ENCODE results near the gene DEFB129.
"Not testable (repeated sequence)": the region's sequence is repeated elsewhere in the genome, so short reads cannot be mapped to it uniquely, and the experiment has no call there.

The DEFB129 gene

DNA sequence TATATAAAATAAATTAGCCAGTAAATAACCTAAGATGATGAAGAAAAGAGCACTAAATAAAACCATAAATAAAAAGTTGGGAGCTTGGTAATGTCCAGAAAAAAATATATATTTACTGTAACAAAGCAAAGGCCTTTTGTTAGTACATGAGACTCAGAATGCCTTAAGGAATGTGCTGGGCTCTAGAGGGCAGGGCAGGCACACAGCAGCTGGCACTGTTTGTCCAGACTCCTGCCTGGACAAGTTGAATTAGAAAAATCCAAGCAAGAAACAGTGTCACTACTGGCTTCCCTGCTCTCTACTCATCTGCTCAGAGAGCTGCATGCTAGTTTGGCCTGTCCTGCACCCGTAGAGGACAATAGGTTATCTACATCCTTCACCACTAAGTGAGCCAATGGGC is 8.8 kb downstream of the DEFB129 start:
- DNase-seq (ENCODE audit: low read depth, low spot score), result no peak
- no peaks in the 10 kb centered on the region for H3K36me3 ChIP-seq (ENCODE audit: insufficient read depth, low read length)

DNA sequence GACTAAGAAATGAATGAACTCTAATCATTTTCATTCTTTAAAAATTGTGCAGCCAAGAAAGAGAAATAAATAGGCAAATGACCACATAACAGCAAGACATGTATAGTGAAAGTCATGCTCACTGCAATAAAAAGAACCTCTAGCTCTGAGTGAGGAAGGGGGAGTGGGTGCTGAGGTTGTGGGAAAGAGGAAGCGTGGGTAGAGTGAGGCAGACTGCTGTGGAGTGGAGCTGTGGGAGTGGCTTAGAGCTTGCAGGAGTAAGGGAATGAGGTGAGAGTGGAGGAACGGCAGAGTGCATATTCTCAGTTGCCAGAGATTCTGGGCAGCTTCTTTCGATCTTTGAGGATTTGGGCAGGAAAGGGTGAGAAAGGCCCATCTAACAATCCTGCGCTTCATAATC is 10.4 kb downstream of the DEFB129 start:
- no peak for DNase-seq (ENCODE audit: low read depth, low spot score)
- H3K9ac ChIP-seq (ENCODE audit: insufficient read length), result no peak overlapping the region
- no peaks in the 10 kb centered on the region for H3K36me3 ChIP-seq (ENCODE audit: insufficient read depth, low read length)
- H3K27ac ChIP-seq, result no peak overlapping the region
- no peak for TF ChIP-seq FOXP2 (optimal IDR thresholded peaks at IDR 0.05; ENCODE audit: control extremely low read depth, extremely low read length, insufficient read depth)
- TF ChIP-seq POLR2AphosphoS5 (IDR thresholded peaks at IDR 0.05; ENCODE audit: borderline replicate concordance, low read depth, low read length), result no peak
- TF ChIP-seq EZH2 (IDR thresholded peaks at IDR 0.05), result no peak
- H3K4me3 ChIP-seq, result no peak overlapping the region
- no peaks in the 10 kb centered on the region for H3K9me3 ChIP-seq (ENCODE audit: low read depth, low read length)

More for the DNA sequence above, 8.8 kb downstream of the DEFB129 start:
- H3K9me3 ChIP-seq (ENCODE audit: low read depth, low read length), result no peaks in the 10 kb centered on the region
- no peak overlapping the region for H3K27ac ChIP-seq
- H3K9ac ChIP-seq (ENCODE audit: insufficient read length), result no peak overlapping the region
- no peak for TF ChIP-seq POLR2AphosphoS5 (IDR thresholded peaks at IDR 0.05; ENCODE audit: borderline replicate concordance, low read depth, low read length)
- TF ChIP-seq EZH2 (IDR thresholded peaks at IDR 0.05), result no peak
- TF ChIP-seq FOXP2 (optimal IDR thresholded peaks at IDR 0.05; ENCODE audit: control extremely low read depth, extremely low read length, insufficient read depth), result no peak
- no peak overlapping the region for H3K4me3 ChIP-seq

DNA sequence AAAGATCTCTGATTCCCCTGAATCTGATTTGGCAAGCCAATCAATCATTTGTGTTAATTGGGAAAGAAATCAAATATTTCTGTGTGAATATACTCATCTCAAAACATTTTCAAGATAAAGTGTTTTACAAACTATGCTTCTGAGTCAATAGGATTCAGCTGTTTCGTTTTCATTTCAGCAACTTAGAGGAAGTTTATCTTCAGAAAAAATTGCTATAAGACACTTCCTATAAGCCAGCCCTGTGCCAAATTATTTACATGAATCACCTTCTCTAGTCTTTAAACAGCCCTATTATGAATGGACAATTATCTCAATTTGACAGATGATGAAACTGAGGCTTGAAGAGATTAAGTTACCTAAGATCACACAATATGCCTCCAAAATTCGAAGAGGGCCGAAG is 10.9 kb downstream of the DEFB129 start:
- no peak overlapping the region for H3K27ac ChIP-seq
- H3K9ac ChIP-seq (ENCODE audit: insufficient read length), result no peak overlapping the region
- no peak overlapping the region for H3K4me3 ChIP-seq
- H3K9me3 ChIP-seq (ENCODE audit: low read depth, low read length), result no peaks in the 10 kb centered on the region
- no peak for DNase-seq (ENCODE audit: low read depth, low spot score)
- TF ChIP-seq POLR2AphosphoS5 (IDR thresholded peaks at IDR 0.05; ENCODE audit: borderline replicate concordance, low read depth, low read length), result no peak
- TF ChIP-seq FOXP2 (optimal IDR thresholded peaks at IDR 0.05; ENCODE audit: control extremely low read depth, extremely low read length, insufficient read depth), result no peak
- no peak for TF ChIP-seq EZH2 (IDR thresholded peaks at IDR 0.05)
- H3K36me3 ChIP-seq (ENCODE audit: insufficient read depth, low read length), result no peaks in the 10 kb centered on the region

DNA sequence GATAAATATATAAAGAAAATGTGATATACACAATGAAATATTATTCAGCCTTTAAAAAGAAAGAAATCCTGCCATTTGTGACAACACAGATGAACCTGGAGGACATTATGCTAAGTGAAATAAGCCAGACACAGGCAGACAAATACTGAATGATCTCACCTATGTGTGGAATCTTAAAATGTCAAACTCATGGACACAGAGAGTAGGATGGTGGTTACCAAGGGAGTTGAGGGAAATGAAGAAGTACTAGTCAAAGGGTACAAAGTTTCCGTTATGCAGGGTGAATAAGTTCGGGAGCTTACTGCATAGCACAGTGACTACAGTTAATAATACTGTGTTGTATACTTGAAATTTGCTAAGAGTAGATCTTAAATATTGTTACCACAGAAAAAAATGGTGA is 15.8 kb downstream of the DEFB129 start:
- TF ChIP-seq POLR2AphosphoS5 (IDR thresholded peaks at IDR 0.05; ENCODE audit: borderline replicate concordance, low read depth, low read length) (no peak), EZH2 (IDR thresholded peaks at IDR 0.05) (no peak), FOXP2 (optimal IDR thresholded peaks at IDR 0.05; ENCODE audit: control extremely low read depth, extremely low read length, insufficient read depth) (no peak)
- H3K9me3 ChIP-seq (ENCODE audit: low read depth, low read length), result no peaks in the 10 kb centered on the region; the same call in 1 of the 2 replicates
- no peaks in the 10 kb centered on the region for H3K36me3 ChIP-seq (ENCODE audit: insufficient read depth, low read length)
- H3K9ac ChIP-seq (ENCODE audit: insufficient read length), result no peak overlapping the region
- no peak overlapping the region for H3K27ac ChIP-seq
- no peak for DNase-seq (ENCODE audit: low read depth, low spot score)
- no peak overlapping the region for H3K4me3 ChIP-seq

DNA sequence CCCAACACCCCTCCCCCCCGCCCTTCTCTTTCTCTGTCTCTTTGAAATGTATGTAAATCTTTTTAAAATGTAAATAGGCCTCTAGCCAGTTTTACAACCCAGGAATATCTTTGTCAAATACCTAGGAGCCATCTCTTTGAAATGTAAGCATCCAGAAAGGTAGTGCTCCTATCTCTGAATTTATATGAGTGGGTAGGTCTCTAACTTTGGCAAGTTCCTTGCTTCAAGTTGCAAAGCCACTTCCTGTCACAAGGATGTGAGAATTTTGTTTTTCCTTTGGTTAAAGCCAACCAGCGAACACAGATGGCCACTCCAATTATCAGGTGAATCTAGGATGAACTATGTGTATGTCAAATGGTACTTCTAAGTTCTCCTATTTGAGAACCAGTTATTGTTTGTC is 24.3 kb downstream of the DEFB129 start:
- Histone ChIP-seq H3K4me3 (no peak overlapping the region), H3K27ac (no peak overlapping the region; the same call in 1 of the 2 replicates)
- no peak for TF ChIP-seq FOXP2 (optimal IDR thresholded peaks at IDR 0.05; ENCODE audit: control extremely low read depth, extremely low read length, insufficient read depth)
- TF ChIP-seq POLR2AphosphoS5 (IDR thresholded peaks at IDR 0.05; ENCODE audit: borderline replicate concordance, low read depth, low read length), result no peak
- TF ChIP-seq EZH2 (IDR thresholded peaks at IDR 0.05), result no peak

DNA sequence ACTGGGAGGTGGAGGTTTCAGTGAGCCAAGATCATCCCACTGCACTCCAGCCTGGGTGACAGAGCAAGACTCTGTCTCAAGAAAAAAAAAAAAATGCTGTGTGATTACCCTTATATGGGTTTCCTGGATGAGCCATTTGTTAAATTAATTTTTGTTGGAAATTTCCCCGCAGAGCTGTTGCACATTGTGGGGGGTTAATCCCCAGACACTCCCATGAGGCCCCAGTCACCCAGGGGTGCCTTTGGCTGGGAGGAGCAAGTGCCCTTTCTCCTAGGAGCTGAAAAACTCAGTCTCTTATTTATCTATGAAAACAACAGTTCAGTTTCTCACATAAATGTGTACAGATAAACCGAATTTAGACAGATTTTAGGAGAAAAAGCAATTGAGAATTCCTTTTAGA is 25.7 kb downstream of the DEFB129 start:
- no peak overlapping the region for H3K9ac ChIP-seq (ENCODE audit: insufficient read length)
- no peak for DNase-seq (ENCODE audit: low read depth, low spot score)
- H3K27ac ChIP-seq, result no peak overlapping the region; the same call in 1 of the 2 replicates
- H3K4me3 ChIP-seq, result no peak overlapping the region
- no peaks in the 10 kb centered on the region for H3K9me3 ChIP-seq (ENCODE audit: low read depth, low read length)
- H3K36me3 ChIP-seq (ENCODE audit: insufficient read depth, low read length), result no peaks in the 10 kb centered on the region
- TF ChIP-seq FOXP2 (optimal IDR thresholded peaks at IDR 0.05; ENCODE audit: control extremely low read depth, extremely low read length, insufficient read depth), result no peak
- no peak for TF ChIP-seq POLR2AphosphoS5 (IDR thresholded peaks at IDR 0.05; ENCODE audit: borderline replicate concordance, low read depth, low read length)
- no peak for TF ChIP-seq EZH2 (IDR thresholded peaks at IDR 0.05)

More for the DNA sequence above, 24.3 kb downstream of the DEFB129 start:
- no peaks in the 10 kb centered on the region; the same call in 1 of the 2 replicates for H3K9me3 ChIP-seq (ENCODE audit: low read depth, low read length)
- no peak for DNase-seq (ENCODE audit: low read depth, low spot score)
- H3K9ac ChIP-seq (ENCODE audit: insufficient read length), result no peak overlapping the region
- no peaks in the 10 kb centered on the region for H3K36me3 ChIP-seq (ENCODE audit: insufficient read depth, low read length)

DNA sequence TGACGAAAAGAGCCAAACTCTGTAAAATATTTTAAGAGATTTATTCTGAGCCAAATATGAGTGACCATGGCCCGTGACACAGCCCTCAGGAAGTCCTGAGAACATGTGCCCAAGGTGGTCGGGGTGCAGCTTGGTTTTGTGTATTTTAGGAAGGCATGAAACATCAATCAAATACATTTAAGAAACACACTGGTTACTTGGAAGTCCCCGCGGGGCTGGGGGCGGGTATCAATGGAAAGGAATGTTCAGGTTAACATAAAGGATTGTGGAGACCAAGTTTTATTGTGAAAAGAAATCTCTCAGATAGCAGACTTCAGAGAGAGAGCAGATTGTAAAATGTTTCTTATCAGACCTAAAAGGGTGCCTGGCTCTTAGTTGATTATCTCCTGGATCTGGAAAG is 26.4 kb downstream of the DEFB129 start:
- H3K27ac ChIP-seq; H3K9ac ChIP-seq (ENCODE audit: insufficient read length); H3K9me3 ChIP-seq (ENCODE audit: low read depth, low read length); H3K4me3 ChIP-seq; DNase-seq (ENCODE audit: low read depth, low spot score); H3K36me3 ChIP-seq (ENCODE audit: insufficient read depth, low read length): not testable (repeated sequence)

DNA sequence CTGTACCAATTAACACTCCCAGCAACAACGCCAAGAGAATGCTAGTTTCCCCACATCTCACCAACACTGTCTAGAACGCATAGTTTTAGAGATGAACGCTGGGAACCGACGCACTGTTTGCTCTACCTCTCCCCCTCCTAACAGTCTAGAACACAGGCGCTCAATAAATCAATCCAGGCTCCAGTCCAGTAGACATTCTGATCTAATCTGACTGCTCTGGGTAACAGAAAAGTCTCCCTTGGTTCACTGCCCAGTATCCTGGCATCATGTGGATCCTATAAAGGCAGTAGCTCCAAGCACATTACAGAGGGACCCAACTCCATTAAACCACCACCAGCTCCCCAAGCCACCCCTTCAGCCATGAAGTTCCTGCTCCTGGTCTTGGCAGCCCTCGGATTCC is 30.4 kb downstream of the DEFB129 start, which contains the start of gene DEFB132:
Gene DEFB132, plus strand, starts transcription at position 306 of the 400 bp plus-strand sequence. Its CDS starts 55 bp downstream, at position 361.
- TF ChIP-seq POLR2AphosphoS5 (IDR thresholded peaks at IDR 0.05; ENCODE audit: borderline replicate concordance, low read depth, low read length), result no peak
- no peak for TF ChIP-seq FOXP2 (optimal IDR thresholded peaks at IDR 0.05; ENCODE audit: control extremely low read depth, extremely low read length, insufficient read depth)
- TF ChIP-seq EZH2 (IDR thresholded peaks at IDR 0.05), result no peak
- Histone ChIP-seq H3K27ac (no peak within 1 kb of the TSS), H3K36me3 (ENCODE audit: insufficient read depth, low read length) (no peaks in the 10 kb centered on the region), H3K9ac (ENCODE audit: insufficient read length) (no peak within 1 kb of the TSS), H3K9me3 (ENCODE audit: low read depth, low read length) (no peaks in the 10 kb centered on the region), H3K4me3 (no peak within 1 kb of the TSS)
- no peak for DNase-seq (ENCODE audit: low read depth, low spot score)

DNA sequence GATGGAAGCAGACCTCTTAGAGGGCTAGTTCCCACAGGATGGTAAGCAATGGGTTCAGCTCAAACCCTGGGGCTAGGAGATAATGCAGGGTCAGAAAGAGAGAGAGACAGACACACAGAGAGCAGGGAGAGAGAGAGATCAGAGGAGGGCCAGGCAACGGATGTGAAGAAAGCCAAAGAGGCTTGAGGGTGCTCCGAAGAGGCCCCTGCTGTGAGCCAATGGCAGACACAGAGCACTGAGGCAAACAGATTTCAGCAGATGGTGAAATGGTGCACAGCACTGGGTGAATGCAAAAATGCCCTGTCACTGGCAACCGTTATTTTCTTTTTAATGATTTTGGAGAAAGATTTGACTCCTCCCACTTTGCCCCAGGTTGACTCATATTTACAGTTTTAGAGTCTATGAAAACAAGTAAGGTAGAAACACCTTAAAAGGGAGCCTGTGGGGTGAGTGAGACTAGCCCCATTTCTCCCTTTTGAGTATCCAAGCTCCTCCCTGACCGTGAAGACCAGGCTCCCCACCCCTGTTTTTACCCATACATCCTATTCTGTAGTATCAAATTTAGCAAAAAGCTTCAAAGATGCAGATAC is 31.3 kb downstream of the DEFB129 start:
- Histone ChIP-seq H3K4me3 (no peak overlapping the region), H3K36me3 (ENCODE audit: insufficient read depth, low read length) (no peaks in the 10 kb centered on the region), H3K9ac (ENCODE audit: insufficient read length) (no peak overlapping the region), H3K9me3 (ENCODE audit: low read depth, low read length) (no peaks in the 10 kb centered on the region), H3K27ac (no peak overlapping the region)
- DNase-seq (ENCODE audit: low read depth, low spot score), result no peak
- TF ChIP-seq POLR2AphosphoS5 (IDR thresholded peaks at IDR 0.05; ENCODE audit: borderline replicate concordance, low read depth, low read length) (no peak), FOXP2 (optimal IDR thresholded peaks at IDR 0.05; ENCODE audit: control extremely low read depth, extremely low read length, insufficient read depth) (no peak), EZH2 (IDR thresholded peaks at IDR 0.05) (no peak)
